HEK293 (cell line): ENCODE results near the gene TXNDC8.

Experiments
- CTCF ChIA-PET: fragments of 350-600 bp; formaldehyde crosslinking; extraction: SDS; loops from one replicate; lab custom pipeline; 2021; ENCODE audit warnings: antibody characterized with exemption; lab: Yijun Ruan, JAX
- POLR2A ChIA-PET: fragments of 300-600 bp; formaldehyde crosslinking; extraction: SDS; loops from one replicate; lab custom pipeline; 2020; ENCODE audit warnings: antibody characterized with exemption, inconsistent platforms; lab: Yijun Ruan, JAX
- H3K27ac ChIP-seq: fragments of 200-500 bp; sonication (Bioruptor generic); 2 replicates; pipeline ENCODE4 v1.5.1; 2014; ENCODE audit warnings: low read depth, low read length, control low read depth, inconsistent platforms; ENCODE audit errors: extremely low read depth
- H3K36me3 ChIP-seq, 2 experiments: fragments of 200-500 bp in 1 of 2; sonication (Bioruptor generic) in 1 of 2; 1 replicate in 1 of 2; 2 replicates in 1 of 2; pipeline ENCODE4 v1.5.1; 2014 to 2017; ENCODE audit warnings: inconsistent platforms in 2 of 2, low read length in 2 of 2; ENCODE audit not compliant: control insufficient read depth in 2 of 2, insufficient read depth in 1 of 2
- H3K4me1 ChIP-seq: fragments of 200-500 bp; sonication (Bioruptor generic); 2 replicates; pipeline ENCODE4 v1.5.1; 2014; ENCODE audit warnings: mild to moderate bottlenecking, low read length, inconsistent platforms; ENCODE audit not compliant: control insufficient read depth, insufficient read depth
- H3K4me3 ChIP-seq: 2 replicates; pipeline ENCODE4 v1.5.1; 2011; ENCODE audit warnings: low read depth, mild to moderate bottlenecking, control low read depth, low read length, moderate library complexity
- H3K9me3 ChIP-seq: fragments of 200-500 bp; sonication (Bioruptor generic); 2 replicates; pipeline ENCODE4 v1.5.1; 2014; ENCODE audit warnings: low read depth, low read length, inconsistent platforms; ENCODE audit not compliant: control insufficient read depth, insufficient read depth
- BCL11B ChIP-seq: fragments of 450-650 bp; formaldehyde crosslinking; IDR thresholded peaks from 2 replicates; pipeline ENCODE4 v1.5.1; 2016; ENCODE audit warnings: low read depth, missing biosample characterization, missing genetic modification characterization
- CTCF ChIP-seq: fragments of 450-650 bp; formaldehyde crosslinking; IDR thresholded peaks from 2 replicates; pipeline ENCODE4 v1.5.1; 2016; ENCODE audit warnings: missing biosample characterization, missing genetic modification characterization
- KLF1 ChIP-seq: fragments of 450-650 bp; formaldehyde crosslinking; IDR thresholded peaks from 2 replicates; pipeline ENCODE4 v1.5.1; 2016; ENCODE audit warnings: missing biosample characterization, missing genetic modification characterization
- KLF16 ChIP-seq: fragments of 450-650 bp; formaldehyde crosslinking; IDR thresholded peaks from 2 replicates; pipeline ENCODE4 v1.5.1; 2017; ENCODE audit warnings: missing biosample characterization, missing genetic modification characterization
- KLF17 ChIP-seq: fragments of 450-650 bp; formaldehyde crosslinking; IDR thresholded peaks from 2 replicates; pipeline ENCODE4 v1.5.1; 2016; ENCODE audit warnings: missing biosample characterization, missing genetic modification characterization
- MEIS1 ChIP-seq: sonication (generic); formaldehyde crosslinking; IDR thresholded peaks from 2 replicates; pipeline ENCODE4 v1.8.1; 2022; ENCODE audit warnings: missing genetic modification reagents, mild to moderate bottlenecking, borderline replicate concordance
- MYNN ChIP-seq: fragments of 450-650 bp; formaldehyde crosslinking; IDR thresholded peaks from 2 replicates; pipeline ENCODE4 v1.5.1; 2016; ENCODE audit warnings: missing biosample characterization, missing genetic modification characterization, borderline replicate concordance
- PRDM6 ChIP-seq: fragments of 450-650 bp; formaldehyde crosslinking; IDR thresholded peaks from 2 replicates; pipeline ENCODE4 v1.5.1; 2017; ENCODE audit warnings: missing biosample characterization, missing genetic modification characterization
- RBAK ChIP-seq: fragments of 450-650 bp; formaldehyde crosslinking; IDR thresholded peaks from 2 replicates; pipeline ENCODE4 v1.5.1; 2016; ENCODE audit warnings: missing biosample characterization, missing genetic modification characterization
- ZBTB8A ChIP-seq: fragments of 450-650 bp; formaldehyde crosslinking; IDR thresholded peaks from 2 replicates; pipeline ENCODE4 v1.5.1; 2016; ENCODE audit warnings: missing biosample characterization, missing genetic modification characterization
- ZNF114 ChIP-seq: fragments of 450-650 bp; formaldehyde crosslinking; IDR thresholded peaks from 2 replicates; pipeline ENCODE4 v1.5.0; 2017; ENCODE audit warnings: missing biosample characterization, missing genetic modification characterization
- ZNF133 ChIP-seq: fragments of 450-650 bp; formaldehyde crosslinking; IDR thresholded peaks from 2 replicates; pipeline ENCODE4 v1.5.1; 2016; ENCODE audit warnings: missing biosample characterization, missing genetic modification characterization
- ZNF140 ChIP-seq: fragments of 450-650 bp; formaldehyde crosslinking; IDR thresholded peaks from 2 replicates; pipeline ENCODE4 v1.5.1; 2016; ENCODE audit warnings: missing biosample characterization, missing genetic modification characterization
- ZNF18 ChIP-seq: fragments of 450-650 bp; formaldehyde crosslinking; IDR thresholded peaks from 2 replicates; pipeline ENCODE4 v1.5.1; 2016; ENCODE audit warnings: missing biosample characterization, missing genetic modification characterization
- ZNF26 ChIP-seq: fragments of 450-650 bp; formaldehyde crosslinking; IDR thresholded peaks from 2 replicates; pipeline ENCODE4 v1.5.1; 2016; ENCODE audit warnings: missing biosample characterization, missing genetic modification characterization
- ZNF423 ChIP-seq: fragments of 450-650 bp; formaldehyde crosslinking; IDR thresholded peaks from 2 replicates; pipeline ENCODE4 v1.5.1; 2016; ENCODE audit warnings: missing biosample characterization, missing genetic modification characterization
- ZNF530 ChIP-seq: fragments of 450-650 bp; formaldehyde crosslinking; IDR thresholded peaks from 2 replicates; pipeline ENCODE4 v1.5.1; 2016; ENCODE audit warnings: low read depth, missing biosample characterization, missing genetic modification characterization
- ZNF560 ChIP-seq: fragments of 450-650 bp; formaldehyde crosslinking; IDR thresholded peaks from 2 replicates; pipeline ENCODE4 v1.5.1; 2017; ENCODE audit warnings: missing biosample characterization, missing genetic modification characterization, borderline replicate concordance
- ZNF571 ChIP-seq: fragments of 450-650 bp; formaldehyde crosslinking; IDR thresholded peaks from 2 replicates; pipeline ENCODE4 v1.5.0; 2017; ENCODE audit warnings: missing biosample characterization, missing genetic modification characterization
- ZNF580 ChIP-seq: fragments of 450-650 bp; formaldehyde crosslinking; IDR thresholded peaks from 2 replicates; pipeline ENCODE4 v1.5.1; 2016; ENCODE audit warnings: missing biosample characterization, missing genetic modification characterization
- ZNF623 ChIP-seq: fragments of 450-650 bp; formaldehyde crosslinking; IDR thresholded peaks from 2 replicates; pipeline ENCODE4 v1.5.1; 2016; ENCODE audit warnings: missing biosample characterization, missing genetic modification characterization
- ZNF654 ChIP-seq: fragments of 450-650 bp; formaldehyde crosslinking; IDR thresholded peaks from 2 replicates; pipeline ENCODE4 v1.5.1; 2016; ENCODE audit warnings: low read depth, missing biosample characterization, missing genetic modification characterization
- ZNF664 ChIP-seq: fragments of 450-650 bp; formaldehyde crosslinking; IDR thresholded peaks from 2 replicates; pipeline ENCODE4 v1.5.1; 2016; ENCODE audit warnings: missing biosample characterization, missing genetic modification characterization
- ZNF776 ChIP-seq: fragments of 450-650 bp; formaldehyde crosslinking; IDR thresholded peaks from 2 replicates; pipeline ENCODE4 v1.5.0; 2017; ENCODE audit warnings: missing biosample characterization, missing genetic modification characterization, borderline replicate concordance

The TXNDC8 gene

GRCh38 chr9:110283751-110284150 is 53.9 kb downstream of the TXNDC8 start:
- TF ChIP-seq BCL11B (tag by site-specific recombination) (no peak), KLF16 (tag by site-specific recombination) (no peak), ZNF18 (no peak), ZNF654 (tag by site-specific recombination) (no peak), ZNF530 (tag by site-specific recombination) (no peak), ZNF140 (tag by site-specific recombination) (no peak), ZNF560 (tag by site-specific recombination) (no peak), ZNF423 (tag by site-specific recombination) (no peak)
- Histone ChIP-seq H3K9me3 (no peaks in the 10 kb centered on the region), H3K36me3 (no peaks in the 10 kb centered on the region), H3K4me1 (no peaks in the 10 kb centered on the region), H3K4me3 (no peak overlapping the region), H3K27ac (no peak overlapping the region)
- ChIA-PET POLR2A (no interaction called here), CTCF (interaction anchor here (0.6 kb wide), 1 partner anchor 100 kb away, joined by 3 read pairs; no protein-coding TSS in a partner anchor)

- CTCF ChIA-PET: no interaction called here
- H3K4me3 ChIP-seq: no peak overlapping the region
- no peaks in the 10 kb centered on the region for H3K4me1 ChIP-seq
- TF ChIP-seq ZNF664 (tag by site-specific recombination) (no peak), KLF16 (tag by site-specific recombination) (no peak), CTCF (tag by site-specific recombination) (no peak), ZNF114 (tag by site-specific recombination) (no peak), ZBTB8A (tag by site-specific recombination) (no peak), KLF1 (tag by site-specific recombination) (no peak), ZNF133 (tag by site-specific recombination) (no peak), ZNF776 (tag by site-specific recombination) (no peak), PRDM6 (no peak), ZNF140 (tag by site-specific recombination) (no peak), BCL11B (tag by site-specific recombination) (no peak)
- POLR2A ChIA-PET: interaction anchor here (1.9 kb wide), 1 partner anchor 26 kb away, joined by 12 read pairs; the partner anchor contains the start of gene TXN
- no peak overlapping the region for H3K27ac ChIP-seq
- no peaks in the 10 kb centered on the region for H3K9me3 ChIP-seq
- H3K36me3 ChIP-seq: no peaks in the 10 kb centered on the region
These were observed 55.0 kb downstream of the TXNDC8 start for GRCh38 chr9:110282739-110283081.

- CTCF ChIA-PET: no interaction called here
- H3K27ac ChIP-seq: no peak overlapping the region
- H3K4me3 ChIP-seq: no peak overlapping the region
- no peaks in the 10 kb centered on the region for H3K9me3 ChIP-seq
- POLR2A ChIA-PET: interaction anchor here (1.9 kb wide), 1 partner anchor 26 kb away, joined by 12 read pairs; the partner anchor contains the start of gene TXN
- H3K4me1 ChIP-seq: no peaks in the 10 kb centered on the region
- H3K36me3 ChIP-seq: no peaks in the 10 kb centered on the region
- TF ChIP-seq RBAK: no peak
- TF ChIP-seq ZNF580 (tag by site-specific recombination): no peak
- no peak for TF ChIP-seq KLF17 (tag by site-specific recombination)
- TF ChIP-seq ZNF26 (tag by site-specific recombination): no peak
- no peak for TF ChIP-seq MEIS1 (CRISPR knock-in tag)
- no peak for TF ChIP-seq ZNF571 (tag by site-specific recombination)
- TF ChIP-seq MYNN (tag by site-specific recombination): no peak
- no peak for TF ChIP-seq ZNF623 (tag by site-specific recombination)
These were observed 55.5 kb downstream of the TXNDC8 start for GRCh38 chr9:110282018-110282738.
